Activated CD4-positive, alpha-beta T cell treated with anti-CD3 and anti-CD28 coated beads, Interleukin-2, amount 10 ng/mL, durations not matched to agents 24 days and 14 days (primary cell): Measurements from ENCODE around the gene NID2. TPM values are rescaled to one million over a fixed set of nuclear protein-coding genes. Genes with fewer than 3 reads are reported as not detected.

Experiments
- DNase-seq: peaks from one replicate; pipeline ENCODE4 v3.0.0; 2022
- H3K27ac Mint-ChIP-seq: one replicate; pipeline ENCODE4 v1.8.0; 2022; ENCODE audit warnings: mild to moderate bottlenecking, mixed read lengths
- H3K27me3 Mint-ChIP-seq: one replicate; pipeline ENCODE4 v1.8.0; 2022; ENCODE audit warnings: mixed read lengths
- H3K36me3 Mint-ChIP-seq: one replicate; pipeline ENCODE4 v1.8.0; 2022; ENCODE audit warnings: low read depth, mild to moderate bottlenecking, mixed read lengths
- H3K4me1 Mint-ChIP-seq: one replicate; pipeline ENCODE4 v1.8.0; 2021; ENCODE audit warnings: mixed read lengths
- H3K4me3 Mint-ChIP-seq: one replicate; pipeline ENCODE4 v1.8.0; 2022; ENCODE audit warnings: mild to moderate bottlenecking, moderate library complexity, mixed read lengths
- H3K9me3 Mint-ChIP-seq: one replicate; pipeline ENCODE4 v1.8.0; 2021; ENCODE audit warnings: mixed read lengths
- intact Hi-C: fragments of 100-400 bp; cut with micrococcal nuclease; formaldehyde crosslinking; loops from one replicate; pipeline ENCODE4 v1.15.1; 2023
- total RNA-seq: library from RNA; stranded (reverse); gene quantifications from 2 replicates; pipeline ENCODE4 v1.2.3, GENCODE V29; 2022

NID2 gene, protein sequence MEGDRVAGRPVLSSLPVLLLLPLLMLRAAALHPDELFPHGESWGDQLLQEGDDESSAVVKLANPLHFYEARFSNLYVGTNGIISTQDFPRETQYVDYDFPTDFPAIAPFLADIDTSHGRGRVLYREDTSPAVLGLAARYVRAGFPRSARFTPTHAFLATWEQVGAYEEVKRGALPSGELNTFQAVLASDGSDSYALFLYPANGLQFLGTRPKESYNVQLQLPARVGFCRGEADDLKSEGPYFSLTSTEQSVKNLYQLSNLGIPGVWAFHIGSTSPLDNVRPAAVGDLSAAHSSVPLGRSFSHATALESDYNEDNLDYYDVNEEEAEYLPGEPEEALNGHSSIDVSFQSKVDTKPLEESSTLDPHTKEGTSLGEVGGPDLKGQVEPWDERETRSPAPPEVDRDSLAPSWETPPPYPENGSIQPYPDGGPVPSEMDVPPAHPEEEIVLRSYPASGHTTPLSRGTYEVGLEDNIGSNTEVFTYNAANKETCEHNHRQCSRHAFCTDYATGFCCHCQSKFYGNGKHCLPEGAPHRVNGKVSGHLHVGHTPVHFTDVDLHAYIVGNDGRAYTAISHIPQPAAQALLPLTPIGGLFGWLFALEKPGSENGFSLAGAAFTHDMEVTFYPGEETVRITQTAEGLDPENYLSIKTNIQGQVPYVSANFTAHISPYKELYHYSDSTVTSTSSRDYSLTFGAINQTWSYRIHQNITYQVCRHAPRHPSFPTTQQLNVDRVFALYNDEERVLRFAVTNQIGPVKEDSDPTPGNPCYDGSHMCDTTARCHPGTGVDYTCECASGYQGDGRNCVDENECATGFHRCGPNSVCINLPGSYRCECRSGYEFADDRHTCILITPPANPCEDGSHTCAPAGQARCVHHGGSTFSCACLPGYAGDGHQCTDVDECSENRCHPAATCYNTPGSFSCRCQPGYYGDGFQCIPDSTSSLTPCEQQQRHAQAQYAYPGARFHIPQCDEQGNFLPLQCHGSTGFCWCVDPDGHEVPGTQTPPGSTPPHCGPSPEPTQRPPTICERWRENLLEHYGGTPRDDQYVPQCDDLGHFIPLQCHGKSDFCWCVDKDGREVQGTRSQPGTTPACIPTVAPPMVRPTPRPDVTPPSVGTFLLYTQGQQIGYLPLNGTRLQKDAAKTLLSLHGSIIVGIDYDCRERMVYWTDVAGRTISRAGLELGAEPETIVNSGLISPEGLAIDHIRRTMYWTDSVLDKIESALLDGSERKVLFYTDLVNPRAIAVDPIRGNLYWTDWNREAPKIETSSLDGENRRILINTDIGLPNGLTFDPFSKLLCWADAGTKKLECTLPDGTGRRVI (N-terminal part only)
- 0.09 TPM in 2 replicates for total RNA-seq

DNA sequence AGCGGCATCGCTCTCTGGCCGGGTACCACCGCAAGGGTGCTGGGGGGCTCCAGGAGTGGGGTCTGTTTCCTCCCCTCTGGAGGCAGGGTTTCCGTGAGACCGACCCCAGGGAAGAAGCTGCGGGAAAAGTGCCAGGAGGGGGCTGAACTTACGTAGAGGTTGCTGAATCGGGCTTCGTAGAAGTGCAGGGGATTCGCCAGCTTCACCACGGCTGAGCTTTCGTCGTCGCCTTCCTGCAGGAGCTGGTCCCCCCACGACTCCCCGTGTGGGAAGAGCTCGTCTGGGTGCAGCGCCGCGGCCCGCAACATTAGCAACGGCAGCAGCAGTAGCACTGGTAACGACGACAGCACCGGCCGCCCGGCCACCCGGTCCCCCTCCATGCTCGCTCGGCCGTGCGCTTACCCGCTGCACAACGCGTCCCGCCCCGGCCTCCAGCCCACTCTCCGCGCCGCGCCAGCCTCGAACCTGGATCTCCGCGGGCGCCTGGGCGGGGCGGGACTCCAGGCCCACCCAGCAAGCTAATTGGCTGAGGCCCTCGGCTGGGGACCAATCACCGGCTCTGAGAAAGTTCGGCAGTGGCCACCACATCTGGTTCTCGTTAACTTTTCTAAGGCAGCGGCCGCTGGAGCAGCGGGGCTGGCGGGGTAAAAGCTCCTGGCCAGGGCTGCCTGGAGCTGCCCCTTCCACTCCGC lies at the start of gene NID2:
Gene NID2 (minus strand): TSS at position 445 of the 692 bp plus-strand sequence. CDS start 65 bp downstream, at position 380.
- Mint-ChIP-seq H3K4me3 (peak within 1 kb of the TSS; percentile 68), H3K27me3 (peaks cover 60% of the 10 kb centered on the region), H3K36me3 (peaks cover 2% of the 10 kb centered on the region), H3K4me1 (peaks cover 17% of the 10 kb centered on the region), H3K27ac (no peak within 1 kb of the TSS), H3K9me3 (no peaks in the 10 kb centered on the region)
- DNase-seq = peak; percentile 84
- intact Hi-C loops = loop anchor here (10.0 kb wide), 1 partner anchor 196 kb away; the partner anchor contains the start of gene PTGDR

DNA sequence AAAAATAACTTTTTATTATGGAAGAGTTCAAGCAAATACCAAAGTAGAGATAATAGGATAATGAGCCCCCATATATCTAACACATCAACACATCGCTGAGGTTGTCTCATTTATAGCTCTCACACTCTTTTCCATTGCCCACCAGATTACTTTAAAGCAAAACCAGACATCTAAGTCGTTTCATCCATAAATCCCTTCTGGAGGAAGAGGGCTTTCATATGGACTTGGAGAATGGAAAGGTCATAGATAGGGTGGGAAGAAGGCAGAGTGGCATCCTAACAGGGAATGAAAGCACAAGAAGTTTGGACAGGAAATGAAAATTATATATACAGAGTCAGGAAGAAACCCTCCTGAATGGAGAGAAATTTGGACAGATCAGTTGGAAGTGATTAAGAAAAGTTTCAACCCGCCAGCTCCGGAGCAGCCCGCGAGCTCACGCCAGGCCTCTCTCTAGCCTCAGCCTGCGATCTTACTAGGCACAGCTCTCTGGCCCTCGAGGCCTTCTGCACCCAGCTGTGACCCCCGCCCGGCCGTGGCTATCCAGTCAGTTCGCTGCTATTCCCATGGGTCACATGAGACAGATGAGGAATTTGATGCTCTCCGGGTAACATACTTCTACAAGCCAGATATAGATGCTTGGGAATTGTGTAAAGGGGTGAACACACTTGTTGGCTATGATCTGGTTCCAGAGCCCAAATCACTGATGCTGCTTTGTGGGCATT lies 48.4 kb upstream of the NID2 start:
- Mint-ChIP-seq H3K27me3 (peaks cover 27% of the 10 kb centered on the region), H3K36me3 (no peaks in the 10 kb centered on the region), H3K4me3 (no peak overlapping the region), H3K9me3 (peaks cover 8% of the 10 kb centered on the region), H3K27ac (no peak overlapping the region), H3K4me1 (no peaks in the 10 kb centered on the region)
- DNase-seq = no peak
- intact Hi-C loops = no loop called here

DNA sequence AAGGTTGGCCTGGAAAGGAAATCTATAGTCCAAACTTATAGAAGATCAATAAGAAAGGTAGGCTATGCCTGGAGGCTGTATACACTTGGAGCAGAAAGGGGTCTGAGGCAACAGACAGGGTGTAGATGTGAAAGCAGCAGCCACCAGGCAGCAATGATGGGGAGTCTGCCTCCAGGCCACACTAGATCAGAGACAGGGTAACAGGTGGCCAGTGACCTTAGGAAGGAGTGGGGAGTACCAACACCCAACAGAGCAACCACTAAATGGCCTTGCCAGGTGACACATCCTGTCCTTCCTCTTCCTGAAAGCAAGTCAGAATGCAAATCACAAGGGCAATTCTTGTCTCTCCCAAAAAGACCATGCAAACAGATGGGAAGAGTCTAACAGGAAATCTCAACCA lies 46.4 kb upstream of the NID2 start:
- no peak for DNase-seq
- H3K27me3 Mint-ChIP-seq = peaks cover 21% of the 10 kb centered on the region
- intact Hi-C loops = no loop called here
- no peaks in the 10 kb centered on the region for H3K4me1 Mint-ChIP-seq
- H3K9me3 Mint-ChIP-seq = peaks cover 8% of the 10 kb centered on the region
- H3K4me3 Mint-ChIP-seq = no peak overlapping the region
- H3K36me3 Mint-ChIP-seq = no peaks in the 10 kb centered on the region
- H3K27ac Mint-ChIP-seq = no peak overlapping the region

DNA sequence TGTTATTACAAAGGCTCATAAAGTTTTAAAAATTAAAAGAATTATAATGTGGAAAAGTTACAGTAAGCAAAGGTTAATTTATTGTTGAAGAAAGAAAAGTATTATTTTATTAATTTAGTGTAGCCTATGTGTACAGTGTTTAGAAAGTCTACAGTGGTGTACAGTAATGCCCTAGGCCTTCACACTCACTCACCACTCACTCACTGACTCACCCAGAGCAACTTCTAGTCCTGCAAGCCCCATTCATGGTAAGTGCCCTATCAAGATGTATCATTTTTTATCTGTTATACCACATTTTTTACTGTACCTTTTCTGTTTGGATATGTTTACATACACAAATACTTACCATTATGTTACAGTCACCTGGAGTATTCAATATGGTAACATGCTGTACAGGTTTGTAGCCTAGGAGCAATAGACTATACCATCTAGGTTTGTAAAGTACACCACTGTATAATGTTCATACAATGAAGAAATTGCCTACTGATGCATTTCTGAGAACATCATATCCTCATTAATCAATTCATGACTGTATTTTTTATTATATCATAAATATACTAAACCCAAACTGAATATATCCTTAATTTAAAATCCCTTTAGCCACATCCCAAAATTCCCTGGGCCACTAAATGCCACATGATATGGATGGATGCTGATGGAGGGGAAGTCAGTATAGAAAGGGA lies 43.6 kb upstream of the NID2 start:
- peaks cover 6% of the 10 kb centered on the region for H3K27me3 Mint-ChIP-seq
- H3K9me3 Mint-ChIP-seq = peaks cover 4% of the 10 kb centered on the region
- intact Hi-C loops = no loop called here
- DNase-seq = no peak
- no peak overlapping the region for H3K4me3 Mint-ChIP-seq
- H3K4me1 Mint-ChIP-seq = no peaks in the 10 kb centered on the region
- no peaks in the 10 kb centered on the region for H3K36me3 Mint-ChIP-seq
- no peak overlapping the region for H3K27ac Mint-ChIP-seq

DNA sequence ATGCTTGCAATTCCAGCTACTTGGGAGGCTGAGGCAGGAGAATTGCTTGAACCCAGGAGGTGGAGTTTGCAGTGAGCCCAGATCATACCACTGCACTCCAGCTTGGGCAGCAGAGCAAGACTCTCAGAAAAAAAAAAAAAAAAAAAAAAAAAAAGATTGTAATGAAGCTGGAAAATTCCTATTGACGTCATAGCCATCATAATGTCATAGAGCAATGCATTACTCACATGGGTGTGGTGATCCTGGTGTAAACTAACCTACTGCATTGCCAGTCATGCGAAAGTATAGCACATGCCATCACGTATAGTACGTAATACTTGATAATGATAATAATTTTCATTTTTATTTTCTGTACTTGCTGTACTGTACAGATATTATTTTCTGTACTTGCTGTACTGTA lies 42.7 kb upstream of the NID2 start:
- no peaks in the 10 kb centered on the region for H3K36me3 Mint-ChIP-seq
- peaks cover 4% of the 10 kb centered on the region for H3K9me3 Mint-ChIP-seq
- peaks cover 4% of the 10 kb centered on the region for H3K27me3 Mint-ChIP-seq
- H3K4me3 Mint-ChIP-seq = no peak overlapping the region
- no peaks in the 10 kb centered on the region for H3K4me1 Mint-ChIP-seq
- DNase-seq = no peak
- intact Hi-C loops = no loop called here
- H3K27ac Mint-ChIP-seq = no peak overlapping the region

DNA sequence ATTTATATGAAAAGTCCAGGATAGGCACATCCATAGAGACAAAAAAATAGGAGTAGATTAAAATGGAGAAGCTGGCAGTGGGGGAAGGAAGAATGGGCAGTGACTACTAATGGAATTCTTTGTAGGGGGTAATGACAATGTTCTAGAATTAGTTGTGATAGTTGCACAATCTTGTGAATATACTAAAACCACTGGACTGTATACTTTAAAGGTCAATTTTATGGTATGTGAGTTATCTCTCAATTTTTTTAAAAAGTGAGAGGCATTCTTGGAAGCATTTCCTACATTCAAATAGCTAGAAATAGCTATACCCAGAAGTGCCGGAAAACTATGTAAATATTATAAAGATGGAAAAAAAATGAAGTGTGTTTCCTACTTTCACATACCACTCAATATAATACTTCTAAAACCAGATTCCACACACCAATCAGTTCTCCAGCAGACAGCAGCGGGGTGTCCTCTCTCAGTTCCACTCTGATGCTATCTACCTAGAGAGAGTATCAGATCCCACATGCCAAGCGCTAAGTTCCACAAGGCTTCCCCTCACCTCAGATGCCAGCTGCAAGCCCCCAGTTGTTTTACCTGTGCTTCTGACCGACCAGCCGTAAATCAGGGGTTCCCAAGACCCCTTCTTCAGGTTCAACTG lies 41.7 kb upstream of the NID2 start:
- no peak overlapping the region for H3K4me3 Mint-ChIP-seq
- intact Hi-C loops = no loop called here
- no peak overlapping the region for H3K27ac Mint-ChIP-seq
- no peak for DNase-seq
- no peaks in the 10 kb centered on the region for H3K36me3 Mint-ChIP-seq
- H3K27me3 Mint-ChIP-seq = peaks cover 4% of the 10 kb centered on the region
- no peaks in the 10 kb centered on the region for H3K4me1 Mint-ChIP-seq
- H3K9me3 Mint-ChIP-seq = peaks cover 4% of the 10 kb centered on the region

DNA sequence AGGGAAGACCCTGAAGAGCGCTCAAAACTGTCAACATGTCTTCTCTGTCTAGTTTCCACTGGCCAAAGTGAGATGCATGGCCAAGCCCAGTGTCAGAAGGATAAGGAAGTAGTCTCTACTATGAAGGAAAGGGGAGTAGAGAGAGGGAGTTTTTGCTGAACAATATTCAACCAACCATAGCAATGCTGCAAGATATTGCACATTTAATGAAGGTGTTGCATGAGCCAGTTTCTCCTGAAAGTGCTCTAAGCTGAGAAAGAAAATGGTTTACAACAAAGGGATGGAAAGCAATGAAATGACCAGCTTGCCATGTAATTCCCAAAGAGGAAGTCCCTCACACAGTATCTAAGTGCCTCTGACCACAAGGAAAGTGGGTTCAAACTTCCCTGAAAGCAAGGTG lies 40.0 kb upstream of the NID2 start:
- Mint-ChIP-seq H3K4me1 (no peaks in the 10 kb centered on the region), H3K27ac (no peak overlapping the region), H3K36me3 (no peaks in the 10 kb centered on the region), H3K27me3 (peaks cover 3% of the 10 kb centered on the region), H3K4me3 (no peak overlapping the region), H3K9me3 (peaks cover 1% of the 10 kb centered on the region)
- intact Hi-C loops = no loop called here
- DNase-seq = no peak

DNA sequence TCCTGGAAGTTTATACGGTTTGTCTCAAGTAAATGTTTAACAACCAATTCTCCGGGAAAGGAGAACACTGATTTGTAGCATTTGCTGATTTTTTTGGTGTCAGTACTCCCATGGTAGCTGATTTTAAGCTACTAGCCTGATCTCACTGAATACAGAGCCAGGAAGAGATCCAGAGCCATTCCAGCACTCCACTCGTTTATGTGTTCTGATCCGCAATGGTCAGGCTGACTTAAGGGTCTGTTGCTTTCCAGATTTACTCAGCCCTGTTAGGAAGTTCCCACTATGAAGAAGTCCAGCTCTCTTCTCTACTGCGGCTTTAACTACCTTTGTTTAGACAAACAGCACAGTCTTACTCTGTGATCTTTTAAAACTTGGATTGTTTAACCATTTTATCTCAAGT lies 38.0 kb upstream of the NID2 start:
- Mint-ChIP-seq H3K27me3 (peaks cover 9% of the 10 kb centered on the region), H3K36me3 (no peaks in the 10 kb centered on the region), H3K27ac (no peak overlapping the region), H3K4me1 (no peaks in the 10 kb centered on the region), H3K9me3 (no peaks in the 10 kb centered on the region), H3K4me3 (no peak overlapping the region)
- DNase-seq = no peak
- intact Hi-C loops = no loop called here

DNA sequence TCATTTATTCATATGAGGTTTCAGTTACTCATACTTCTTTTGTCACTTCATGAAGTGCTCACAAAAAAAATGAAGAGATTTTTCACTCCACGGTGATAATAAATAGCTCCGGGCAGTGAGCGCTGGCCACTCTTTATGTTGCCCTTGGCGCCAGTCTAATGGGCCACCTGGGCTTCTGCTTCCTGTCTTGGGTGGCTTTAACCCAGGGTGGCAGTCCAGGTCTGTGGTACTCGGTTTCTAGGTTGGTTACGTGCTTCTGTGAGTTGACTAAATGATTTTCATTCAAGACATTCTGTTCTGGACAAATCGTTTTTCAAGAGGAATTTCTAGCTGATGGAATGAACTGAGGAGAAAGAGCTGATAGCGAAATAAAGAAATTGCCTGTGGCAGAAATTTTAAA lies 34.6 kb upstream of the NID2 start:
- Mint-ChIP-seq H3K4me1 (no peaks in the 10 kb centered on the region), H3K27me3 (peaks cover 22% of the 10 kb centered on the region), H3K9me3 (no peaks in the 10 kb centered on the region), H3K4me3 (no peak overlapping the region), H3K36me3 (no peaks in the 10 kb centered on the region), H3K27ac (no peak overlapping the region)
- DNase-seq = no peak
- intact Hi-C loops = no loop called here

DNA sequence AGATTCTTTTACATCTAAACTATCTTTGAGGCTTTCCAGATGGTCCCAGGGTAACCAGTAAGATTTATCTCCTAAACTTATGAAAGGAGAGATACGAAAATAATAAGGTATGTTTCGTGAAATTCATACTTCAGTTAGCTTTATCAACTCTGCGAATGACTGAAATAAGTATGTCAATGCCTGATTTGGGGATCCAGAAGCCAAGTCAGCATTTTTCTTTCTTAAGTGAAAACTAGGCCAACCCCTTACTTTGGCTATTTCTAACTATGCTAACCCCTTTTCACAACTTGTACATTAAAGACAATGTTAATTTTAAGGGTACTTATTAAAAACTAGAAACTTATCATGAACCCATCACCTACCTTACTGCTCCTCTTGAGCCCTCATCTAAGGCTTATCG lies 26.9 kb upstream of the NID2 start:
- H3K36me3 Mint-ChIP-seq = no peaks in the 10 kb centered on the region
- H3K27ac Mint-ChIP-seq = no peak overlapping the region
- no peak overlapping the region for H3K4me3 Mint-ChIP-seq
- H3K4me1 Mint-ChIP-seq = no peaks in the 10 kb centered on the region
- peaks cover 38% of the 10 kb centered on the region for H3K27me3 Mint-ChIP-seq
- no peak for DNase-seq
- intact Hi-C loops = no loop called here
- no peaks in the 10 kb centered on the region for H3K9me3 Mint-ChIP-seq

DNA sequence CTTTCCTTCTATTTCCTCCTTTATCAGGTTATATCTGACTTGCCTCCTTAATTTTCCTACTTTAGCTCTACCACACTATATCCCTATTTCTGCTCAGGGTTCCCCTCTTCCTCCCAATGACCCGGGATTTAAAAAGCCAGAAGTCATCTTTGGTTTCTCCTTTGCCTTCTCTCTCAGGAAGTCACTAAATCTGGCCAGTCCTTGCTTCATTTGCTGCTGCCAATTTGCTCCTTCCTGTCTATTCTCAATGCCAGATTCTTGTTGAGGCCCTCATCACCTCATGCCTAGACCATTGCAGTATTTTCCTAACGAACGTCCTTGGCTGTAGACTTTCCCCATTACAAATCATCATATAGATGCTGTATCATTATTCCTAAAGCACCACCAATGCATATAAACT lies 26.5 kb upstream of the NID2 start:
- Mint-ChIP-seq H3K4me3 (no peak overlapping the region), H3K9me3 (no peaks in the 10 kb centered on the region), H3K27me3 (peaks cover 40% of the 10 kb centered on the region), H3K36me3 (no peaks in the 10 kb centered on the region), H3K4me1 (no peaks in the 10 kb centered on the region), H3K27ac (no peak overlapping the region)
- intact Hi-C loops = no loop called here
- DNase-seq = no peak
